Fibroblast of pulmonary artery (primary cell): ENCODE results near the gene TADA3.

ENCODE experiments used
- DNase-seq: peaks from one replicate; pipeline ENCODE4 v3.0.0-alpha.2; 2010; ENCODE audit warnings: low read depth
- H3K4me3 ChIP-seq: replicated peaks from 2 replicates; pipeline ENCODE4 v1.5.1; 2011; ENCODE audit warnings: low read depth, mild to moderate bottlenecking, control low read depth, low read length, moderate library complexity
- TF ChIP-seq, protein P1 (sequence below): IDR thresholded peaks from 2 replicates; pipeline ENCODE4 v1.5.1; 2011; ENCODE audit warnings: mild to moderate bottlenecking, control low read depth, low read length, inconsistent platforms; ENCODE audit errors: missing control alignments

The TADA3 gene

DNA sequence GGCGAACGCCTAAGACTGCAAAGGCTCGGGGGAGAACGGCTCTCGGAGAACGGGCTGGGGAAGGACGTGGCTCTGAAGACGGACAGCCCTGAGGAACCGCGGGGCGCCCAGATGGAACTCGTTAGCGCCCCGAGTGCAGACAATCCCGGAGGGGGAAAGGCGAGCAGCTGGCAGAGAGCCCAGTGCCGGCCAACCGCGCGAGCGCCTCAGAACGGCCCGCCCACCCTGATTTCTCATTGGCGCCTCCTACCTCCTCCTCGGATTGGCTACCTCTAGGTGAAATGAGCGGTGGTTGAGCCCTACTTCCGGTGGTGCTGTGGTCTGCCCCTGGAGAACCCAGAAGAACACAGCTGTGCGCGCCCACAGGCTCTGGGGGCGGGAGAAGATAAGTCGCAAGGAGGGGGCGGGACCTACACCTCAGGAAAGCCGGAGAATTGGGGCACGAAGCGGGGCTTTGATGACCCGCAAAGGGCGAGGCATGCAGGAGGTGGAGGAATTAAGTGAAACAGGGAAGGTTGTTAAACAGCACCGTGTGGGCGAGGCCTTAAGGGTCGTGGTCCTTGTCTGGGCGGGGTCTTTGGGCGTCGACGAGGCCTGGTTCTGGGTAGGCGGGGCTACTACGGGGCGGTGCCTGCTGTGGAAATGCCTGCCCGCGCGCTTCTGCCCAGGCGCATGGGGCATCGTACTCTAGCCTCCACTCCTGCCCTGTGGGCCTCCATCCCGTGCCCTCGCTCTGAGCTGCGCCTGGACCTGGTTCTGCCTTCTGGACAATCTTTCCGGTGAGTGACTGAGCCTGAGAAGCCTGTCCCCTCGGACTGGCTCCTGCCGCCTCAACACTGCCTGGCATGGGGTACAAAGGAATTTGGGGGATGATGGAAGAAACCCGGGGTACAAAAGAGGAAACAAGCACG is 42.4 kb downstream of the TADA3 start, which contains the start of gene OGG1:
Gene OGG1 (plus strand): TSS at position 308 of the 911 bp plus-strand sequence. CDS start 335 bp downstream, at position 643.
- DNase-seq = peak; percentile 98
- TF ChIP-seq, protein P1, sequence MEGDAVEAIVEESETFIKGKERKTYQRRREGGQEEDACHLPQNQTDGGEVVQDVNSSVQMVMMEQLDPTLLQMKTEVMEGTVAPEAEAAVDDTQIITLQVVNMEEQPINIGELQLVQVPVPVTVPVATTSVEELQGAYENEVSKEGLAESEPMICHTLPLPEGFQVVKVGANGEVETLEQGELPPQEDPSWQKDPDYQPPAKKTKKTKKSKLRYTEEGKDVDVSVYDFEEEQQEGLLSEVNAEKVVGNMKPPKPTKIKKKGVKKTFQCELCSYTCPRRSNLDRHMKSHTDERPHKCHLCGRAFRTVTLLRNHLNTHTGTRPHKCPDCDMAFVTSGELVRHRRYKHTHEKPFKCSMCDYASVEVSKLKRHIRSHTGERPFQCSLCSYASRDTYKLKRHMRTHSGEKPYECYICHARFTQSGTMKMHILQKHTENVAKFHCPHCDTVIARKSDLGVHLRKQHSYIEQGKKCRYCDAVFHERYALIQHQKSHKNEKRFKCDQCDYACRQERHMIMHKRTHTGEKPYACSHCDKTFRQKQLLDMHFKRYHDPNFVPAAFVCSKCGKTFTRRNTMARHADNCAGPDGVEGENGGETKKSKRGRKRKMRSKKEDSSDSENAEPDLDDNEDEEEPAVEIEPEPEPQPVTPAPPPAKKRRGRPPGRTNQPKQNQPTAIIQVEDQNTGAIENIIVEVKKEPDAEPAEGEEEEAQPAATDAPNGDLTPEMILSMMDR = no peak
- peak within 1 kb of the TSS; percentile 68 for H3K4me3 ChIP-seq

DNA sequence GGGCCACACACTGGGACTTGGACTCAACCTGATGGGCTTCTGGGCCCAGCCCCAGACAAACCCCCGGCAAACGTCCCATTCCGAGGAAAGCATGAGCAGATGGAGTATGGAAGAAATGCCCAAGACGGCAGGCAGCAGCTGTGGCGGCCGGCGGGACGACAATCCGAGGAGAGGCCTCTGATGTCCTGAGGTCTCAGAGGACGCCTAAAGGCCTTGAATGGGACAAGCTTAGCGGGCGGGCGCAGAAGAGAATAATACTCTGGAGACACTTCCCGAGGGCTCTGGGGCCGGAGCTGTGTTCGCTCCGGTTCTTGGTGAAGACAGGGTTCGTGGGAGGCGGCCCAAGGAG is 43.0 kb downstream of the TADA3 start:
- no peak for DNase-seq
- H3K4me3 ChIP-seq = peak overlapping the region; percentile 68
- TF ChIP-seq, protein P1 = no peak

DNA sequence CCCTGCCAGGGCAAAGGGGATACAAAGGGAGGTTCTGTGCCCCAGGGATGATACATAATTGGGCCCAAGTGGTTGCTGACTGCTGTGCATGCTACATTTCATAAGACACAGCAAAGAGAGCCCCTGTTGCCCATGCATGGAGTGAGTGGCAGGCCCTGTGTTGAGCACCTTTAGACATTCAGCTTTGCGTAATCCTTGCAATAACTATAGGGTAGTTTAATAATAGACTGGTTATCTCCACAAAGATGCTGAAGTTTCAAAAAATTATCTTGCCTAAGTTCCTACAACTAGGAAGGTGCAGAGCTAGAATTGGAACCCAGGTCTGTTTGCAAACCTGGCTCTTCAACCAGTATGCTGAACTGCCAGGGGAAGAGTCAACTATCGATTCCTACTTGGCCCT is 44.2 kb downstream of the TADA3 start:
- TF ChIP-seq, protein P1 = no peak
- DNase-seq = no peak
- no peak overlapping the region for H3K4me3 ChIP-seq

DNA sequence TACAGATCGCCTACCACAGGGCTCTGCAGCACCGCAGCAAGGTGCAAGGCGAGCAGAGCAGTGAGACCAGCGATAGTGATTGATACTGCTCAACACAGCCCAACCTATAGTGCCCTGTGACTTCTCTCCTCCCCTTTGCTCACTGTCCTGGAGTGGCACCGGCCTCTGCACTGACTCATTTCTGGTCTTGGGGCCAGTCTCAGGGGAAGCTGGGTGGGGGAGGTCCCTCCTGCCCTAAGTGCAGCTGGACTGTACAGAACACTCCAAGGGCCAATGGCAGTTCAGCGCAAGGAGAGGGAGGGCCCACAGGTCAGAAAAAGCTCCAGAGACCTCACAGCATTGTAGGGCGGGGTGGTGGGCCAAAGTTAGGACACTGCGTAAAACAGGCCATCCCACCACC is 45.0 kb downstream of the TADA3 start:
- TF ChIP-seq, protein P1 = no peak
- DNase-seq = peak; percentile 63
- no peak overlapping the region for H3K4me3 ChIP-seq

DNA sequence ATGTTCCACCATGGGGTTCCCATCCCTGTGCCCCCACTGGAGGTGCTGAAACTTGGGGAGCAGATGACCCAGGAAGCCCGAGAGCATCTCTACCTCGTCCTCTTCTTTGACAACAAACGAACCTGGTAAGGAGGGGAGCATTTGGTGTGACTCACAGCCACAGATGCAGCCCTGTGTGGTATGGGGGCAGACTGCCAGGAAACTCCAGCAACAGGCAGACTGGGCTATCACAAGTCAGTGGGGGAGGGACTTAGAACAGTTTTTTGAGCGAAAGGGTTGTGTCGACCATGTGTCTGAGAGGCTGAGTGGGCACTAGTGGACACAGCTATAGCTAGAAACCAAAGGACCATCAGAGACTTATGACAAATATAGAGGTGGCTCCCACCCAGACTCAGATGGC is 45.9 kb downstream of the TADA3 start:
- H3K4me3 ChIP-seq = no peak overlapping the region
- DNase-seq = peak; percentile 92
- TF ChIP-seq, protein P1 = no peak

DNA sequence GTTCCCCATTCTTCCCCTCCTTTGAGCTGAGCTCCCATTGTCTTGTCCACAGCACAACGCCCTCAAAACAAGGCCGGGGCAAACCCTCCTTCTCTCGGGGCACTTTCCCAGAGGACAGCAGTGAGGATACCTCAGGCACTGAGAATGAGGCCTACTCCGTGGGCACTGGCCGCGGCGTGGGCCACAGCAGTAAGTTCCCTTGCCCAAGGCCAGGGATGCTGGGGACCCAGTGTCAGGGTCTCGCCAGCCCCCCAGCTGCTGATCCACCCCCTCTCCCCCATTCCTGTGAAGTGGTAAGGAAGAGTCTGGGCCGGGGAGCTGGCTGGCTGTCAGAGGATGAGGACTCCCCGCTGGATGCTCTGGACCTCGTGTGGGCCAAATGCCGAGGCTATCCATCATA is 46.8 kb downstream of the TADA3 start:
- TF ChIP-seq, protein P1 = no peak
- DNase-seq = no peak

DNA sequence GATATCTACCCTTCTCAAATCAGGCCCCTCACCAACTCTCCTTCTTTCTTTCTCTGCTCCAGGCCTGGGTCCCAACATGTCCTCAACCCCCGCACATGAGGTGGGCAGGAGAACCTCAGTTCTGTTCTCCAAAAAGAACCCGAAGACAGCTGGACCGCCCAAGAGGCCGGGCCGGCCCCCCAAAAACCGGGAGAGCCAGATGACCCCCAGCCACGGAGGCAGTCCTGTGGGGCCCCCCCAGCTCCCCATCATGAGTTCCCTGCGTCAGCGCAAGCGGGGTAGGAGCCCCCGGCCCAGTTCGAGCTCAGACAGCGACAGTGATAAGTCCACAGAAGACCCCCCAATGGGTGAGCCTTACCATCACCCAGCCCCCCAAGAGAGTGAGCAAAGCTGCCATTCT is 48.1 kb downstream of the TADA3 start:
- TF ChIP-seq, protein P1 = no peak
- DNase-seq = no peak

More for the DNA sequence above, 46.8 kb downstream of the TADA3 start:
- H3K4me3 ChIP-seq = no peak overlapping the region

More for the DNA sequence above, 48.1 kb downstream of the TADA3 start:
- no peak overlapping the region for H3K4me3 ChIP-seq
